ENCODE measurements around the gene SMG6.
A peak's percentile ranks its signal among the peaks of the same experiment; 100 is the strongest.

Gene SMG6

GRCh38 chr17:2056206-2057174 lies 247.1 kb downstream of the SMG6 start:
- DNase-seq: peak; percentile 58

- DNase-seq: peak; percentile 36
Observed at GRCh38 chr17:2055292-2056205, 248.0 kb downstream of the SMG6 start.

- peak; percentile 77 for DNase-seq
Observed at GRCh38 chr17:2054512-2055291, 248.9 kb downstream of the SMG6 start, which contains the start of gene HIC1. TSS of gene HIC1 (plus strand) at chr17:2055103. CDS start at chr17:2056691, 1,588 bp downstream.

GRCh38 chr17:2054262-2054511 lies 249.4 kb downstream of the SMG6 start:
- DNase-seq: no peak

GRCh38 chr17:2053380-2054261 lies 250.0 kb downstream of the SMG6 start:
- DNase-seq: peak; percentile 81

- DNase-seq: no peak
Observed at GRCh38 chr17:2051933-2052559, 251.5 kb downstream of the SMG6 start.

GRCh38 chr17:2051061-2051932 lies 252.3 kb downstream of the SMG6 start:
- DNase-seq: no peak

GRCh38 chr17:2050300-2051060 lies 253.1 kb downstream of the SMG6 start:
- peak; percentile 75 for DNase-seq

GRCh38 chr17:2049333-2050299 lies 254.0 kb downstream of the SMG6 start:
- peak; percentile 86 for DNase-seq

- no peak for DNase-seq
Observed at GRCh38 chr17:2048805-2049204, 254.8 kb downstream of the SMG6 start.

- DNase-seq: no peak
Observed at GRCh38 chr17:2047590-2047989, 256.0 kb downstream of the SMG6 start.

GRCh38 chr17:2044263-2044894 lies 259.2 kb downstream of the SMG6 start:
- DNase-seq: no peak

- no peak for DNase-seq
Observed at GRCh38 chr17:2043785-2044184, 259.8 kb downstream of the SMG6 start.

- DNase-seq: no peak
Observed at GRCh38 chr17:2042933-2043332, 260.7 kb downstream of the SMG6 start.

GRCh38 chr17:2042390-2042847 lies 261.2 kb downstream of the SMG6 start:
- no peak for DNase-seq

GRCh38 chr17:2041561-2042389 lies 261.8 kb downstream of the SMG6 start, which contains the start of gene OVCA2:
TSS of gene OVCA2 (plus strand) at chr17:2042022. CDS start at chr17:2042048, 26 bp downstream.
- DNase-seq: peak; percentile 96
